Measurements from ENCODE around the gene GRK7.

The GRK7 gene

GRCh38 chr3:141764045-141764444 lies 837 bp downstream of the GRK7 start:
- no peaks in the 10 kb centered on the region for H3K9me2 ChIP-seq (replicated peaks; ENCODE audit: low read depth, low read length)
- no peak overlapping the region for H3K4me3 ChIP-seq (ENCODE audit: low read length, poor library complexity, severe bottlenecking)
- no peaks in the 10 kb centered on the region for H3K79me2 ChIP-seq (ENCODE audit: insufficient read depth, low read length)
- no peak overlapping the region for H3K4me2 ChIP-seq (ENCODE audit: low read depth, low read length, poor library complexity, severe bottlenecking)
- H3K4me1 ChIP-seq (ENCODE audit: insufficient read depth, low read length, poor library complexity, severe bottlenecking) = peaks cover 14% of the 10 kb centered on the region
- H3K9me3 ChIP-seq (ENCODE audit: insufficient read depth, low read depth, low read length) = no peaks in the 10 kb centered on the region
- no peaks in the 10 kb centered on the region for H4K20me1 ChIP-seq (ENCODE audit: insufficient read depth, low read length, poor library complexity, severe bottlenecking)
- no peak overlapping the region for H3K9ac ChIP-seq (ENCODE audit: low read depth, low read length, poor library complexity, severe bottlenecking)
- no peaks in the 10 kb centered on the region for H3K27me3 ChIP-seq (ENCODE audit: insufficient read depth, low read length, poor library complexity, severe bottlenecking)
- no peaks in the 10 kb centered on the region for H3F3A ChIP-seq (ENCODE audit: low read depth)
- TF ChIP-seq EZH2phosphoT487 (IDR thresholded peaks at IDR 0.05; ENCODE audit: borderline replicate concordance) (no peak), CTCF (conservative IDR thresholded peaks at IDR 0.05; ENCODE audit: low read length) (no peak)
- H2AFZ ChIP-seq (ENCODE audit: low read length) = no peak overlapping the region
- no peaks in the 10 kb centered on the region for H3K36me3 ChIP-seq (ENCODE audit: insufficient read depth, low read length)

- H2AFZ ChIP-seq (ENCODE audit: low read length) = peak overlapping the region; percentile 70; the same call in 1 of the 2 replicates
- H3K36me3 ChIP-seq (ENCODE audit: insufficient read depth, low read length) = no peaks in the 10 kb centered on the region
- H3K9me3 ChIP-seq (ENCODE audit: insufficient read depth, low read depth, low read length) = no peaks in the 10 kb centered on the region
- H3K4me3 ChIP-seq (ENCODE audit: low read length, poor library complexity, severe bottlenecking) = no peak overlapping the region
- peak overlapping the region; percentile 3 for H3K9ac ChIP-seq (ENCODE audit: low read depth, low read length, poor library complexity, severe bottlenecking)
- H3K79me2 ChIP-seq (ENCODE audit: insufficient read depth, low read length) = no peaks in the 10 kb centered on the region
- no peaks in the 10 kb centered on the region for H3K27me3 ChIP-seq (ENCODE audit: insufficient read depth, low read length, poor library complexity, severe bottlenecking)
- peaks cover 14% of the 10 kb centered on the region for H3K4me1 ChIP-seq (ENCODE audit: insufficient read depth, low read length, poor library complexity, severe bottlenecking)
- H3F3A ChIP-seq (ENCODE audit: low read depth) = no peaks in the 10 kb centered on the region
- peak overlapping the region; percentile 6 for H3K4me2 ChIP-seq (ENCODE audit: low read depth, low read length, poor library complexity, severe bottlenecking)
- H3K9me2 ChIP-seq (replicated peaks; ENCODE audit: low read depth, low read length) = no peaks in the 10 kb centered on the region
- H4K20me1 ChIP-seq (ENCODE audit: insufficient read depth, low read length, poor library complexity, severe bottlenecking) = no peaks in the 10 kb centered on the region
- TF ChIP-seq EZH2phosphoT487 (IDR thresholded peaks at IDR 0.05; ENCODE audit: borderline replicate concordance) (no peak), CTCF (conservative IDR thresholded peaks at IDR 0.05; ENCODE audit: low read length) (no peak)
Observed at GRCh38 chr3:141764465-141764864, 1.3 kb downstream of the GRK7 start.

GRCh38 chr3:141764986-141765385 lies 1.8 kb downstream of the GRK7 start:
- TF ChIP-seq EZH2phosphoT487 (IDR thresholded peaks at IDR 0.05; ENCODE audit: borderline replicate concordance) = no peak
- TF ChIP-seq CTCF (conservative IDR thresholded peaks at IDR 0.05; ENCODE audit: low read length) = no peak
- peak overlapping the region; percentile 70 for H2AFZ ChIP-seq (ENCODE audit: low read length)
- no peaks in the 10 kb centered on the region for H4K20me1 ChIP-seq (ENCODE audit: insufficient read depth, low read length, poor library complexity, severe bottlenecking)
- no peaks in the 10 kb centered on the region for H3F3A ChIP-seq (ENCODE audit: low read depth)
- no peaks in the 10 kb centered on the region for H3K9me2 ChIP-seq (replicated peaks; ENCODE audit: low read depth, low read length)
- H3K36me3 ChIP-seq (ENCODE audit: insufficient read depth, low read length) = no peaks in the 10 kb centered on the region
- H3K27me3 ChIP-seq (ENCODE audit: insufficient read depth, low read length, poor library complexity, severe bottlenecking) = no peaks in the 10 kb centered on the region
- H3K4me2 ChIP-seq (ENCODE audit: low read depth, low read length, poor library complexity, severe bottlenecking) = peak overlapping the region; percentile 6
- H3K9ac ChIP-seq (ENCODE audit: low read depth, low read length, poor library complexity, severe bottlenecking) = peak overlapping the region; percentile 3
- H3K9me3 ChIP-seq (ENCODE audit: insufficient read depth, low read depth, low read length) = no peaks in the 10 kb centered on the region
- H3K4me1 ChIP-seq (ENCODE audit: insufficient read depth, low read length, poor library complexity, severe bottlenecking) = peaks cover 14% of the 10 kb centered on the region
- H3K4me3 ChIP-seq (ENCODE audit: low read length, poor library complexity, severe bottlenecking) = no peak overlapping the region
- no peaks in the 10 kb centered on the region for H3K79me2 ChIP-seq (ENCODE audit: insufficient read depth, low read length)
